ENCODE results near the gene TRAF2.

DNA sequence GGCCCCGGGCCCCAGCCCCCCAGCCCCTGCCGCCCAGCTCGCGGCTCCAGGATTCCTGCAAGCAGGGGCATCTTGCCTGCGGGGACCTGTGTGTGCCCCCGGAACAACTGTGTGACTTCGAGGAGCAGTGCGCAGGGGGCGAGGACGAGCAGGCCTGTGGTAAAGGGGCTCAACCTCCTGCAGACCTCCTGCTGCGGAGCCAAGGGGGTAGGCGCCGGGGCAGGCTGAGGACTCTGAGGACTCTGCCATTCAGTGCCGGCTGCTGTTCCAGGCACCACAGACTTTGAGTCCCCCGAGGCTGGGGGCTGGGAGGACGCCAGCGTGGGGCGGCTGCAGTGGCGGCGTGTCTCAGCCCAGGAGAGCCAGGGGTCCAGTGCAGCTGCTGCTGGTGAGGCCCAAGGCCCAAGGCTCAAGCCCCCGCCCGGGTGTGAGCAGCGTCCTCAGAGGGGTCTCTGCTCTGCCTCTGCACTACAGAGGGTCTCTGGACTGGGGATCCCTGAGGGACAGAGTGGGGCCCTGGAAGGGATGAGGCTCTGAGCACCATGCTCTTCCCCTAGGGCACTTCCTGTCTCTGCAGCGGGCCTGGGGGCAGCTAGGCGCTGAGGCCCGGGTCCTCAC, 30.7 kb upstream of the TRAF2 start:
- no peak for TF ChIP-seq CTCF (IDR thresholded peaks at IDR 0.05)
- TF ChIP-seq POLR2A (IDR thresholded peaks at IDR 0.05): no peak
- no peak for TF ChIP-seq EP300 (IDR thresholded peaks at IDR 0.05)

Data from tibial nerve (tissue), 4 donors.